HepG2 (cell line): Measurements from ENCODE around the gene ZNF628. TPM values are rescaled to one million over a fixed set of nuclear protein-coding genes. Genes with fewer than 3 reads are reported as not detected.

ENCODE experiments used
- ATAC-seq: fragments of 200-7000 bp; cut with Tn5 transposase; 3 replicates; pipeline ENCODE4 v1.9.1; 2020; ENCODE audit warnings: mild to moderate bottlenecking, moderate library complexity
- BruUV-seq: library from RNA; stranded (reverse); fragments of 400-500 nt; replicated peaks from 2 replicates; lab custom pipeline; 2021; lab: Mats Ljungman, UMichigan
- CTCF ChIA-PET: fragments of 300-600 bp; formaldehyde crosslinking; extraction: SDS; loops from one replicate; lab custom pipeline; 2021; ENCODE audit warnings: low total read pairs, inconsistent platforms, low intra/inter-chr PET ratio; lab: Yijun Ruan, JAX
- POLR2A ChIA-PET: fragments of 350-600 bp; sonication (Branson Sonifier 250); formaldehyde crosslinking; loops from one replicate; lab custom pipeline; 2020; ENCODE audit warnings: antibody characterized with exemption, inconsistent platforms; lab: Yijun Ruan, JAX
- DNase-seq: peaks from one replicate; pipeline ENCODE4 v3.0.0-alpha.2; 2015; ENCODE audit warnings: low spot score
- FAIRE-seq: peaks from 3 replicates; lab custom pipeline; 2011; peaks lifted over from hg19 to GRCh38; lab: Jason Lieb, UNC
- H2AFZ ChIP-seq: one replicate; pipeline ENCODE4 v1.6.1; 2011; ENCODE audit warnings: low read length, inconsistent platforms
- H3K27ac ChIP-seq: fragments of 300-600 bp; 3 replicates; pipeline ENCODE4 v1.8.0; 2011; ENCODE audit warnings: mixed run types, mild to moderate bottlenecking, mixed read lengths, low read length, inconsistent platforms; ENCODE audit not compliant: insufficient read depth; ENCODE audit errors: extremely low read length
- H3K27me3 ChIP-seq, 2 experiments: fragments of 200-600 bp in 1 of 2; 2 replicates in 1 of 2; 3 replicates in 1 of 2; pipeline versions ENCODE4 v1.6.0 to v1.8.0; 2011; ENCODE audit warnings: low read length in 2 of 2, mild to moderate bottlenecking in 2 of 2, moderate library complexity in 2 of 2, inconsistent platforms in 1 of 2; ENCODE audit not compliant: insufficient read depth in 2 of 2, control insufficient read depth in 1 of 2
- H3K36me3 ChIP-seq, 2 experiments: fragments of 200-600 bp in 1 of 2; replicated peaks in 1 of 2; 2 replicates in 1 of 2; 3 replicates in 1 of 2; pipeline versions ENCODE4 v1.5.1 to v1.8.0; 2011; ENCODE audit warnings: low read length in 2 of 2, inconsistent platforms in 1 of 2; ENCODE audit not compliant: insufficient read depth in 2 of 2, control insufficient read depth in 1 of 2
- H3K4me1 ChIP-seq: 2 replicates; pipeline ENCODE4 v1.5.1; 2012; ENCODE audit warnings: low read length, inconsistent platforms; ENCODE audit not compliant: insufficient read depth
- H3K4me2 ChIP-seq: 2 replicates; pipeline ENCODE4 v1.6.0; 2011; ENCODE audit warnings: low read depth, low read length, inconsistent platforms
- H3K4me3 ChIP-seq, 3 experiments: fragments of 200-600 bp in 1 of 3; sonication (generic), shearing (Covaris generic) in 1 of 3; replicated peaks in 1 of 3; 2 replicates each; pipeline ENCODE4 v1.5.1; 2011 to 2016; ENCODE audit warnings: low read length in 3 of 3, inconsistent platforms in 2 of 3, low read depth in 2 of 3, mild to moderate bottlenecking in 2 of 3, control low read depth in 1 of 3, mixed read lengths in 1 of 3; ENCODE audit not compliant: insufficient read depth in 1 of 3
- H3K79me2 ChIP-seq: one replicate; pipeline ENCODE4 v1.6.1; 2011; ENCODE audit warnings: low read length, inconsistent platforms; ENCODE audit not compliant: insufficient read depth
- H3K9ac ChIP-seq: 2 replicates; pipeline ENCODE4 v1.6.0; 2011; ENCODE audit warnings: mild to moderate bottlenecking, low read depth, low read length, inconsistent platforms; ENCODE audit not compliant: insufficient read depth
- H3K9me3 ChIP-seq: 2 replicates; pipeline ENCODE4 v1.5.1; 2012; ENCODE audit warnings: mild to moderate bottlenecking, low read length
- H4K20me1 ChIP-seq: 2 replicates; pipeline ENCODE4 v1.6.0; 2011; ENCODE audit warnings: inconsistent platforms, mild to moderate bottlenecking, low read length, moderate library complexity; ENCODE audit not compliant: insufficient read depth
- ATF7 ChIP-seq, 2 experiments: fragments of 450-650 bp in 1 of 2; sonication (generic) in 1 of 2; formaldehyde crosslinking in 1 of 2; IDR thresholded peaks; 2 replicates each; pipeline versions ENCODE4 v1.4.0 to v1.6.1; 2016 to 2020; ENCODE audit warnings: antibody characterized with exemption in 1 of 2, mild to moderate bottlenecking in 1 of 2, missing genetic modification reagents in 1 of 2
- NFKBIZ ChIP-seq: IDR thresholded peaks from 2 replicates; pipeline ENCODE4 v1.6.1; 2018; ENCODE audit warnings: missing genetic modification reagents, missing compliant biosample characterization
- SOX6 ChIP-seq, 2 experiments: fragments of 450-650 bp in 1 of 2; sonication (generic) in 1 of 2; formaldehyde crosslinking in 1 of 2; IDR thresholded peaks; 2 replicates each; pipeline versions ENCODE4 v1.4.0 to v1.6.1; 2017 to 2020; ENCODE audit warnings: antibody characterized with exemption in 1 of 2, mild to moderate bottlenecking in 1 of 2, missing genetic modification reagents in 1 of 2
- TRIM22 ChIP-seq: fragments of 450-650 bp; IDR thresholded peaks from 2 replicates; pipeline ENCODE4 v1.6.1; 2017
- ZNF33A ChIP-seq: sonication (generic); formaldehyde crosslinking; IDR thresholded peaks from 2 replicates; pipeline ENCODE4 v1.5.1; 2020; ENCODE audit warnings: missing genetic modification reagents, mild to moderate bottlenecking, moderate library complexity, borderline replicate concordance
- ZNF629 ChIP-seq: sonication (generic); formaldehyde crosslinking; conservative IDR thresholded peaks from 2 replicates; pipeline ENCODE4 v1.5.0; 2020; ENCODE audit warnings: missing genetic modification reagents
- ZNF768 ChIP-seq: sonication (generic); formaldehyde crosslinking; IDR thresholded peaks from 2 replicates; pipeline ENCODE4 v1.4.0; 2020; ENCODE audit warnings: missing genetic modification reagents
- WGBS: methylation state at CpG from one replicate; pipeline ENCODE4 v1.1.6; 2017; ENCODE audit warnings: low lambda C conversion rate; 5-methylcytosine and 5-hydroxymethylcytosine counted together
- in situ Hi-C: cut with HindIII; loops from 2 replicates; pipeline ENCODE4 v1.10.0; 2017; ENCODE audit warnings: low pct_unique_long_range_greater_than_20kb; ENCODE audit not compliant: extremely low pct_ligation_motif_present
- intact Hi-C: fragments of 100-400 bp; cut with micrococcal nuclease; formaldehyde crosslinking; loops from one replicate; pipeline ENCODE4 v1.10.0; 2022; ENCODE audit not compliant: unreplicated experiment
- polyA plus RNA-seq, 8 experiments: library from polyadenylated mRNA; depleted of rRNA in 3 of 8; stranded (reverse) in 7 of 8; unstranded in 1 of 8; fragments of >200 nt; fragmentation: Illumina TruSeq in 4 of 8; extraction: Trizol in 4 of 8; gene quantifications; 2 replicates each; pipeline versions ENCODE4 v1.2.1 to v1.2.3, GENCODE V29; 2011 to 2016; ENCODE audit warnings: low read depth in 4 of 8, missing spikeins in 1 of 8, mixed read lengths in 1 of 8; ENCODE audit not compliant: insufficient read depth in 1 of 8
- total RNA-seq, 5 experiments: library from RNA; depleted of rRNA; stranded (reverse); fragments of >200 nt; fragmentation: Illumina TruSeq; extraction: Trizol; gene quantifications; 2 replicates each; pipeline ENCODE4 v1.2.3, GENCODE V29; 2016; ENCODE audit warnings: low read depth in 1 of 5

The ZNF628 gene
- total and polyA plus RNA-seq, 2 of the 13 experiments (the other 11 are each of a cell fraction or from before 2014, with no cell fraction given): 0.54 to 1.2 TPM

GRCh38 chr19:55519451-55520311 is 43.3 kb downstream of the ZNF628 start (continued):
- TF ChIP-seq SOX6 (IDR thresholded peaks at IDR 0.05) (0 out of 2 replicates have a peak, but pooled peaks have one; percentile 47), SOX6 (CRISPR knock-in tag; IDR thresholded peaks at IDR 0.05) (no peak), ATF7 (IDR thresholded peaks at IDR 0.05) (peak; percentile 80), ATF7 (CRISPR knock-in tag; IDR thresholded peaks at IDR 0.05) (no peak), ZNF33A (CRISPR knock-in tag) (no peak), TRIM22 (0 out of 2 replicates have a peak, but pooled peaks have one; percentile 13)

GRCh38 chr19:55520691-55521292 is 44.4 kb downstream of the ZNF628 start:
- H4K20me1 ChIP-seq: no peaks in the 10 kb centered on the region
- no TSS peak for BruUV-seq
- no peaks in the 10 kb centered on the region for H3K79me2 ChIP-seq
- H3K27me3 ChIP-seq: peaks cover 0 to 2% of the 10 kb centered on the region in 2 experiments; a peak in 1 of 5 replicates
- ATAC-seq: no peak
- no peak overlapping the region for H3K4me3 ChIP-seq
- H3K4me2 ChIP-seq: no peak overlapping the region
- in situ Hi-C loops: no loop called here
- H3K27ac ChIP-seq: no peak overlapping the region
- no peak overlapping the region for H2AFZ ChIP-seq
- TF ChIP-seq ZNF629 (CRISPR knock-in tag) (peak; percentile 74), ZNF768 (CRISPR knock-in tag) (peak; percentile 76), NFKBIZ (no peak)
- FAIRE-seq: no peak
- WGBS: 14% methylated on average over 10 of the region's 14 CpGs
- H3K9ac ChIP-seq: no peak overlapping the region
- ChIA-PET CTCF (no interaction called here), POLR2A (interaction anchor here (0.9 kb wide), 1 partner anchor 78 kb away, joined by 3 read pairs; no protein-coding TSS in a partner anchor)
- no peaks in the 10 kb centered on the region for H3K9me3 ChIP-seq
- DNase-seq: no peak
- H3K36me3 ChIP-seq: no peaks in the 10 kb centered on the region
- intact Hi-C loops: no loop called here
- peaks cover 5% of the 10 kb centered on the region; the same call in 1 of the 2 replicates for H3K4me1 ChIP-seq
